Measurements from ENCODE around the gene YPEL1.

Gene YPEL1

DNA sequence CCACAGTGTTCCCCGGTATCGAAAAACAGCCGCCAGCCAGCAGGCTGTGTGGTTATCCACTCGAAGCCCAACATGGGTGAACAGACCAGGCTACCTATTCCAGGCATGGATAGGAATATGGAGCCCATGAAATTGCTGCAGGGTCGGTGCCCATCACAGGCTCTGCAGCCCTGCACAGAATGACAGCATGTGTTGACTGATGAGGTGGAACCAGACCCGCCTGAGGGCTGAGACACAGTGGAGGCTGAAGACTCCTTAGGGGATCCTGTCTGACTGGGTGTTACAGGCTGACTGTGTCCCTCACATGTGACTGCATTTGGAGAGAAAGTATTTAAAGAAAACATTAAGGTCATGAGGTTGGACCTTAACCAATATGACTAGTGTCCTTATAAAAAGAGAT lies 6.2 kb upstream of the YPEL1 start:
- H3K36me3 ChIP-seq (ENCODE audit: insufficient read depth, low read length) = no peaks in the 10 kb centered on the region
- no peak overlapping the region for H3K4me3 ChIP-seq
- H3K27ac ChIP-seq = no peak overlapping the region
- DNase-seq (ENCODE audit: low read depth, low spot score) = no peak
- H3K9me3 ChIP-seq (ENCODE audit: low read depth, low read length) = no peaks in the 10 kb centered on the region
- H3K9ac ChIP-seq (ENCODE audit: insufficient read length) = no peak overlapping the region
- no peak for TF ChIP-seq POLR2AphosphoS5 (IDR thresholded peaks at IDR 0.05; ENCODE audit: borderline replicate concordance, low read depth, low read length)
- TF ChIP-seq FOXP2 (optimal IDR thresholded peaks at IDR 0.05; ENCODE audit: control extremely low read depth, extremely low read length, insufficient read depth) = no peak
- TF ChIP-seq EZH2 (IDR thresholded peaks at IDR 0.05) = no peak

- Histone ChIP-seq H3K4me3 (no peak overlapping the region), H3K9ac (ENCODE audit: insufficient read length) (no peak overlapping the region), H3K36me3 (ENCODE audit: insufficient read depth, low read length) (no peaks in the 10 kb centered on the region), H3K27ac (no peak overlapping the region), H3K9me3 (ENCODE audit: low read depth, low read length) (no peaks in the 10 kb centered on the region)
- no peak for TF ChIP-seq EZH2 (IDR thresholded peaks at IDR 0.05)
- no peak for TF ChIP-seq FOXP2 (optimal IDR thresholded peaks at IDR 0.05; ENCODE audit: control extremely low read depth, extremely low read length, insufficient read depth)
- no peak for DNase-seq (ENCODE audit: low read depth, low spot score)
Measured at GRCh38 chr22:21741059-21741458, 5.5 kb upstream of the YPEL1 start.

GRCh38 chr22:21739828-21740377 lies 4.3 kb upstream of the YPEL1 start:
- H3K9me3 ChIP-seq (ENCODE audit: low read depth, low read length) = no peaks in the 10 kb centered on the region
- no peak overlapping the region for H3K27ac ChIP-seq
- H3K9ac ChIP-seq (ENCODE audit: insufficient read length) = no peak overlapping the region
- TF ChIP-seq FOXP2 (optimal IDR thresholded peaks at IDR 0.05; ENCODE audit: control extremely low read depth, extremely low read length, insufficient read depth) (no peak), POLR2AphosphoS5 (IDR thresholded peaks at IDR 0.05; ENCODE audit: borderline replicate concordance, low read depth, low read length) (no peak), EZH2 (IDR thresholded peaks at IDR 0.05) (no peak)
- no peak overlapping the region for H3K4me3 ChIP-seq
- H3K36me3 ChIP-seq (ENCODE audit: insufficient read depth, low read length) = no peaks in the 10 kb centered on the region
- DNase-seq (ENCODE audit: low read depth, low spot score) = no peak

DNA sequence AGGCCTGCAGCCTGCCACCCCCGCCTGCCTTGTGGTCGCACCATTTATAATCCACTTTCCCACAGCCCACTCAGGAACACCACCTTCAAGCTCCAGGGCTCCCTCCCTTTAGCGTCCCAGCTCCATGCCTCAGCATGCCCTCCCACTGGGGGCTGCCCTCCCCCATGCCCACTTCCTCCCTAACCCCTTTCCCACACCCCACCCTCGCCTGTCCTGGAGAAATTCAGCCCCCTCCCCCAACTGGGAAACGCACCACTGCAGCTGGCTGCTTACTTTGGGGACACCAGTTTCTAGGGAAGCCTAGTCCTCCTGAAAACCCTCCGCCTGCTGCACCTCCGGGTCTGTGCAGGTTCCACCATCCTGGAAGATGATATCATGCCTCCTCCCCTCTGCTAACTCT lies 3.4 kb upstream of the YPEL1 start:
- H3K9ac ChIP-seq (ENCODE audit: insufficient read length) = no peak overlapping the region
- no peak for DNase-seq (ENCODE audit: low read depth, low spot score)
- no peak for TF ChIP-seq EZH2 (IDR thresholded peaks at IDR 0.05)
- TF ChIP-seq FOXP2 (optimal IDR thresholded peaks at IDR 0.05; ENCODE audit: control extremely low read depth, extremely low read length, insufficient read depth) = no peak
- no peak for TF ChIP-seq POLR2AphosphoS5 (IDR thresholded peaks at IDR 0.05; ENCODE audit: borderline replicate concordance, low read depth, low read length)
- H3K4me3 ChIP-seq = no peak overlapping the region
- H3K9me3 ChIP-seq (ENCODE audit: low read depth, low read length) = no peaks in the 10 kb centered on the region
- H3K27ac ChIP-seq = no peak overlapping the region
- no peaks in the 10 kb centered on the region for H3K36me3 ChIP-seq (ENCODE audit: insufficient read depth, low read length)

DNA sequence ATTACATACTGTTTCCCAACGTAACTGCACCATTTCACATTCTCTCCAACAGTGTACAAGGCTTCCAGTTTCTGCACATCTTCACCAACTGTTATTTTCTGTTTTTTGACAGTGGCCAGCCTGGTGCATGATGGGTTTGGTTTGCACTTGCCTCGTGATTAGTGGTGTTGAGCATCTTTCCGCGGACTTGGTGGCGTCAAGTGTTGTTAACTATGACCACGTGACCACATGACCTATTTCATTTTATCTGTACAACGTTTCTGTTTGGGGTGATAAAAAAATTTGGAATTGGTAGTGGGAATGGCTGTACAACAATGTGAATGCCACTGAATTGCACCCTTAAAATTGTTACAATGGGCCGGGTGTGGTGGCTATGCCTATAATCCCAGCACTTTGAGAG lies 2.5 kb upstream of the YPEL1 start:
- TF ChIP-seq FOXP2 (optimal IDR thresholded peaks at IDR 0.05; ENCODE audit: control extremely low read depth, extremely low read length, insufficient read depth) (no peak), POLR2AphosphoS5 (IDR thresholded peaks at IDR 0.05; ENCODE audit: borderline replicate concordance, low read depth, low read length) (no peak), EZH2 (IDR thresholded peaks at IDR 0.05) (no peak)

DNA sequence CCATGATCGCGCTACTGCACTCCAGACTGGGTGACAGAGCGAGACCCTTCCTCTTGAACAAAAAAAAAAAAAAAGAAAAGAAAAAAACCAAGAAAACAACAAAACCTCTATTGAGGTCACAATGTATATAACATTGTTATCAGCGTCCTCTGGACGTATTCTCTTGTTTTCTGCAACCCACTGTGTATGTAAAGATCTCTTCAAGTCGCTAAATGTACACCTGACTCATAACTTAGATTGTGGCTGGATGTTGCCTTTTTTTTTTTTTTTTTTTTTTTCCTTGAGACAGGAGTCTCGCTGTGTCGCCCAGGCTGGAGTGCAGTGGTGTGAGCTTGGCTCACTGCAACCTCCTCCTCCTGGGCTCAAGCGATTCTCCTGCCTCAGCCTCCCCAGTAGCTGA lies 1.4 kb upstream of the YPEL1 start:
- no peaks in the 10 kb centered on the region for H3K36me3 ChIP-seq (ENCODE audit: insufficient read depth, low read length)
- no peak overlapping the region for H3K9ac ChIP-seq (ENCODE audit: insufficient read length)
- DNase-seq (ENCODE audit: low read depth, low spot score) = no peak
- H3K9me3 ChIP-seq (ENCODE audit: low read depth, low read length) = no peaks in the 10 kb centered on the region
- H3K4me3 ChIP-seq = no peak overlapping the region
- H3K27ac ChIP-seq = no peak overlapping the region
- no peak for TF ChIP-seq EZH2 (IDR thresholded peaks at IDR 0.05)
- no peak for TF ChIP-seq POLR2AphosphoS5 (IDR thresholded peaks at IDR 0.05; ENCODE audit: borderline replicate concordance, low read depth, low read length)
- no peak for TF ChIP-seq FOXP2 (optimal IDR thresholded peaks at IDR 0.05; ENCODE audit: control extremely low read depth, extremely low read length, insufficient read depth)

More for the DNA sequence above, 2.5 kb upstream of the YPEL1 start:
- Histone ChIP-seq H3K36me3 (ENCODE audit: insufficient read depth, low read length) (no peaks in the 10 kb centered on the region), H3K27ac (no peak overlapping the region), H3K4me3 (no peak overlapping the region), H3K9ac (ENCODE audit: insufficient read length) (no peak overlapping the region), H3K9me3 (ENCODE audit: low read depth, low read length) (no peaks in the 10 kb centered on the region)
- no peak for DNase-seq (ENCODE audit: low read depth, low spot score)

- no peak overlapping the region for H3K4me3 ChIP-seq
- H3K9ac ChIP-seq (ENCODE audit: insufficient read length) = no peak overlapping the region
- H3K9me3 ChIP-seq (ENCODE audit: low read depth, low read length) = no peaks in the 10 kb centered on the region
- no peaks in the 10 kb centered on the region for H3K36me3 ChIP-seq (ENCODE audit: insufficient read depth, low read length)
- no peak for DNase-seq (ENCODE audit: low read depth, low spot score)
- H3K27ac ChIP-seq = no peak overlapping the region
- TF ChIP-seq FOXP2 (optimal IDR thresholded peaks at IDR 0.05; ENCODE audit: control extremely low read depth, extremely low read length, insufficient read depth) (no peak), POLR2AphosphoS5 (IDR thresholded peaks at IDR 0.05; ENCODE audit: borderline replicate concordance, low read depth, low read length) (no peak), EZH2 (IDR thresholded peaks at IDR 0.05) (no peak)
Measured at GRCh38 chr22:21736084-21736642, 569 bp upstream of the YPEL1 start.

DNA sequence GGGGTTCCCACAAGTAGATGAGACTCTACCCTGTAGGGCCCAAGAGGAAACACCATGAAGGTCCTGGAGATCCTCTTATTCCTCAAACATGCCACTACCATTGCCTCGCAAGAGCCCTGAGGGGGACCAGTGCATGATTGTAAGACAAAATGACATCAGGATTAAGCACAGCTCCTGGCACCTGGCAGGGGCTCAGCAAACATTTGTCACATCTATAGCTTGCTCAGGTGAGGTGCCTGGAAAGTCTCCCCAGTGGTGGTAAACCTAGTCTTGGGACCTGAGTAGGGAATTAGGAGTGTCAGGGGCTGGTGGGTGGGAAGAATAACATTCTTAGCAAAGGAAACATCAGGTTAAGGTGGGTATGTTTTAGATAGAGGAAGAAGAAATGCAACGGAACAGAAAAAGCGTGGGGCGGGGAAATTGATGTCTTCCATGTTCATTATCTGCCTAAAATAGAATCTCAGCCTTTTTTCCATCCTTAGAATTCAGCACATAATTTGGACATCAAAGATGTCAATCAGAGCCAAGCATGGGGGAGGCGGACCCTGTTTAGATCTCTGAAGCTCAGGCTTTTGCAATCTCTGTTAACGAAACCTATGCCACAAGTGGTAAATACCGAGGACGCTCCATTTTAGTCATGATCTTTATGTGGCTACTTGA lies 924 bp downstream of the YPEL1 start:
- H3K36me3 ChIP-seq (ENCODE audit: insufficient read depth, low read length) = no peaks in the 10 kb centered on the region
- DNase-seq (ENCODE audit: low read depth, low spot score) = no peak
- peak overlapping the region; percentile 93 for H3K4me3 ChIP-seq
- peak overlapping the region; percentile 86 for H3K9ac ChIP-seq (ENCODE audit: insufficient read length)
- no peaks in the 10 kb centered on the region for H3K9me3 ChIP-seq (ENCODE audit: low read depth, low read length)
- TF ChIP-seq POLR2AphosphoS5 (IDR thresholded peaks at IDR 0.05; ENCODE audit: borderline replicate concordance, low read depth, low read length) = no peak
- no peak for TF ChIP-seq EZH2 (IDR thresholded peaks at IDR 0.05)
- TF ChIP-seq FOXP2 (optimal IDR thresholded peaks at IDR 0.05; ENCODE audit: control extremely low read depth, extremely low read length, insufficient read depth) = no peak
- no peak overlapping the region for H3K27ac ChIP-seq
